ENCODE results near the gene KRTAP5-6. TPM values are rescaled to one million over a fixed set of nuclear protein-coding genes. Genes with fewer than 3 reads are reported as not detected.

Gene KRTAP5-6
- total RNA-seq, 1 donor: not detected

- no peak for DNase-seq (ENCODE audit: low read depth)
- TF ChIP-seq, protein P1, sequence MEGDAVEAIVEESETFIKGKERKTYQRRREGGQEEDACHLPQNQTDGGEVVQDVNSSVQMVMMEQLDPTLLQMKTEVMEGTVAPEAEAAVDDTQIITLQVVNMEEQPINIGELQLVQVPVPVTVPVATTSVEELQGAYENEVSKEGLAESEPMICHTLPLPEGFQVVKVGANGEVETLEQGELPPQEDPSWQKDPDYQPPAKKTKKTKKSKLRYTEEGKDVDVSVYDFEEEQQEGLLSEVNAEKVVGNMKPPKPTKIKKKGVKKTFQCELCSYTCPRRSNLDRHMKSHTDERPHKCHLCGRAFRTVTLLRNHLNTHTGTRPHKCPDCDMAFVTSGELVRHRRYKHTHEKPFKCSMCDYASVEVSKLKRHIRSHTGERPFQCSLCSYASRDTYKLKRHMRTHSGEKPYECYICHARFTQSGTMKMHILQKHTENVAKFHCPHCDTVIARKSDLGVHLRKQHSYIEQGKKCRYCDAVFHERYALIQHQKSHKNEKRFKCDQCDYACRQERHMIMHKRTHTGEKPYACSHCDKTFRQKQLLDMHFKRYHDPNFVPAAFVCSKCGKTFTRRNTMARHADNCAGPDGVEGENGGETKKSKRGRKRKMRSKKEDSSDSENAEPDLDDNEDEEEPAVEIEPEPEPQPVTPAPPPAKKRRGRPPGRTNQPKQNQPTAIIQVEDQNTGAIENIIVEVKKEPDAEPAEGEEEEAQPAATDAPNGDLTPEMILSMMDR (IDR thresholded peaks at IDR 0.05; ENCODE audit: insufficient read depth, low read depth, low read length): no peak
Measured at GRCh38 chr11:1730059-1730629, 33.1 kb downstream of the KRTAP5-6 start.

DNA sequence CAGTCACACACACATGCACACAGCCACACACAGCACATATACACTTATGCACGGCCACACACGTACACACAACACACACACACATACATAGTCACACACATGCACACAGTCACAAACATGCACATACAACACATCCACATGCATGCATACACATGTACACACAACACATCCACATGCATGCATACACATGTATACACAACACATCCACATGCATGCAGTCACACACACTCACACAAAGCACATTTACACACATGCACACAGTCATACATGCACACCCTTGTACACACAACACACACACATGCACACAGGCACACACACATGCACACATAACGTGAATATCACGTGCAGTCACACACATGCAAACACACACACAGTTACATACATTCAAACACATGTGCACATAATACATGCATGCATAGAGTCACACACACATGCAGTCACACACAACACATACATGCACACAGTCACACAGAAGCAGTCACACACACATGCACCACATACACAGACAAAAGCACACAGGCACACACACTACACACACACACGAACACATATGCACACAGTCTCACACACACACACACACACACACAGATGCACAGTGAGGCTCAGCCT is 34.6 kb downstream of the KRTAP5-6 start:
- no peak overlapping the region for H3K4me3 ChIP-seq (ENCODE audit: low read depth, low read length)
- TF ChIP-seq, protein P1 (IDR thresholded peaks at IDR 0.05; ENCODE audit: insufficient read depth, low read depth, low read length): no peak

More at GRCh38 chr11:1730059-1730629, 33.1 kb downstream of the KRTAP5-6 start:
- no peak overlapping the region for H3K4me3 ChIP-seq (ENCODE audit: low read depth, low read length)

DNA sequence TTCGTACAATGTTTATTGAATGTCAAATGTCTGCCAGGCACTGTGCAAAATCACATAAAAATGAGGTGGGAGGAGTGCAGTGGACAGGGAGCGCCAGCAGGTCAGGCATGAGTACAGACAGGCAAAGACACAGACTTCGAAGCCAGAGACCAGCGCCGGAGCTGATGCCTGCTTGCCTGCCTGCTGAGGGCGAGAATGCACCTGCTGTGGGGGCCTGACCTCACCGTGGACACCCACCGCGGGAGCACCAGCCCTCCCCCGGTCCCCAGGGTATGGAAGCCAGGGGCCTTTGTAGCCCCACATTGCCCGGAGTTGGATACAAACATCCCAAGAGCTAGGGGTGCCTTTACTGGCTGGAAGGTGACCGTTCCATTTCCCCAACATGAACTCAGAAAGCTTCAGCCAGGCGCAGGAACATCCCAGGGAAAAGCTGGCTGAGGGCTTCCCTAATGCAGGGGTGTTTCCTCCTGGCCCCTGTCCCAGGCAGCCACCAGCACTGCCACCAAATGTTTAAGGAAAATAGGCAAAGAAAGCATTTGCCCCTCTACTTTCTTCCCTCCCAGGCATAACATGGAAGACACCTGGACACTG is 35.5 kb downstream of the KRTAP5-6 start:
- no peak for DNase-seq (ENCODE audit: low read depth)
- TF ChIP-seq, protein P1 (IDR thresholded peaks at IDR 0.05; ENCODE audit: insufficient read depth, low read depth, low read length): no peak

More for the DNA sequence above, 34.6 kb downstream of the KRTAP5-6 start:
- no peak for DNase-seq (ENCODE audit: low read depth)

GRCh38 chr11:1733009-1733715 is 36.2 kb downstream of the KRTAP5-6 start:
- TF ChIP-seq, protein P1 (IDR thresholded peaks at IDR 0.05; ENCODE audit: insufficient read depth, low read depth, low read length): no peak
- no peak for DNase-seq (ENCODE audit: low read depth)
- H3K4me3 ChIP-seq (ENCODE audit: low read depth, low read length): no peak overlapping the region

More for the DNA sequence above, 35.5 kb downstream of the KRTAP5-6 start:
- no peak overlapping the region for H3K4me3 ChIP-seq (ENCODE audit: low read depth, low read length)

DNA sequence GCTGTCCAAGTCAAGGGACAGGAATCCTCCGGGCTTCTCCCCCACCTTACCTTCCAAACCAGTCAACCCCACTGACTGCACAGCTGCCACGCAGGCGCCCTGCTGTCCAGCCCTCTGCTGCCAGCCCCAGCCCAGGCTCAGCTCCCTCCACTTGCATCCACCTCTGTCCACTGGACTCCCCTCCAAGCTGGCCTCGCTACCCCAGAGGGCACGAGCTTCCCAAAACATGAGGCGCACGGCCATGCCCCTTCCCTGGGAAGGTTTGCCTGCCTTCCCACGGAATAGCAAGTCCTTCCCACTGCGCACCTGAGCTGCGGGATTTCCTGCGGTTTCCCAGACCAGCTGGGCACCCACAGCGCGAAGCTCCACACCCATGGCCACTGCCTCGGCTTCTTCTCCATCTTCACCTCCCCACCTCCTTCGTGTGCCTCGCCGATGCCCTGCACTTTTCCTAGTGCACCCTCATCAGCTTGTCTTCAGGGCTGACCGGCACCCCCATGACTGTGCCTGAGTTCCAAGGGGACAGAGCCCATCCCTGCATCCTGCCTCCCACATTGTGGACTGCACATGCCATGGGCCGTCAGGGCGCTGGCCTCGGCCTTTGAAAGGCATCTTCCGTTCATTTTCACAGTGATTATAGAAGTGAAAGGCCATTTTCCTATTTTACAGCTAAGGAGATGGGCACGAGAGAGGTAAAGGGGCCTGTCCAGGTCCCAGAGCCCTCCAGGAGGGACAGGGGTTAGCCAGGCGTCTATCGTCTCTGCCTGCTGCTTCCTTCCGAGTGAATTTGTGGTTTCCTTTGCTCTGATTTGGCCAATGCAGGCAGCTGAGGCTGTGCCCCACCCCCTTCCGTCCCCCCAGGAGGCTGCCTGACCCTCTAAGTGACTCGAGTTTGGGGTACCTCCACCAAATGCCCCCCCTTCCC is 37.0 kb downstream of the KRTAP5-6 start:
- no peak overlapping the region for H3K4me3 ChIP-seq (ENCODE audit: low read depth, low read length)
- DNase-seq (ENCODE audit: low read depth): no peak
- TF ChIP-seq, protein P1 (IDR thresholded peaks at IDR 0.05; ENCODE audit: insufficient read depth, low read depth, low read length): no peak

DNA sequence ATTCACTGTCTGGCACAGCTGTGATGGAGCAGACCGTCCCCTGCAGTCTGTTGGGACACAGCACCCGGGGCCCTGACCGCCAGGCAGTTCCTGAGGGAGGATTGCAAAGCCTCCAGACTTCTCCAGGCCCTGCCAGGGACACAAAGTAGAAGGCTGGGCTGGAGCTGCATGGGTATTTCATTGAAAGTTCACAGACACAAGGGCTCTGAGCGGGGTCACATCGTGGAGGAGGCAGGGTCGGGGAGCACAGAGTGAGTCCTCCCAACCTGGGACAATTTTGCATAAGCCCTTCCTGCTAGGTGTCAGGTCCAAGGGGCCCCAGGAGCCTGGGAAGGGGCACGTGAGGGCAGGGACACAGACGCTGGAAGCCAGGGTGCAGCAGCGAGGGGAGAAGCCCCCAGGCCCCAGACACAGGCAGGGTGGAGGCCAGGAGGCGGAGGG is 37.7 kb downstream of the KRTAP5-6 start:
- H3K4me3 ChIP-seq (ENCODE audit: low read depth, low read length): no peak overlapping the region
- TF ChIP-seq, protein P1 (IDR thresholded peaks at IDR 0.05; ENCODE audit: insufficient read depth, low read depth, low read length): no peak
- no peak for DNase-seq (ENCODE audit: low read depth)
